ENCODE results near the gene SNRPA1.
"Not testable (repeated sequence)": the region's sequence is repeated elsewhere in the genome, so short reads cannot be mapped to it uniquely, and the experiment has no call there.

SNRPA1 gene

GRCh38 chr15:101288905-101289513, 6.0 kb downstream of the SNRPA1 start:
- Histone ChIP-seq H3K27me3 (ENCODE audit: insufficient read depth, low read depth) (no peaks in the 10 kb centered on the region), H3K36me3 (ENCODE audit: insufficient read depth) (peaks cover 35% of the 10 kb centered on the region), H3K4me1 (ENCODE audit: low read depth, poor library complexity, severe bottlenecking) (peaks cover 23% of the 10 kb centered on the region), H3K27ac (no peak overlapping the region), H3K4me3 (IDR thresholded peaks at IDR 0.05; ENCODE audit: insufficient read depth, low read depth, low read length) (no peak overlapping the region), H4K20me1 (ENCODE audit: insufficient read depth) (peaks cover 7% of the 10 kb centered on the region), H3K4me2 (no peak overlapping the region), H2AFZ (ENCODE audit: low read depth) (no peak overlapping the region), H3K79me2 (ENCODE audit: insufficient read depth, low read depth) (peaks cover 76% of the 10 kb centered on the region), H3K9ac (no peak overlapping the region)
- peak; percentile 84 for TF ChIP-seq CTCF (conservative IDR thresholded peaks at IDR 0.05; ENCODE audit: low read depth, low read length)

GRCh38 chr15:101287342-101287741, 7.7 kb downstream of the SNRPA1 start:
- not testable (repeated sequence) for H3K4me2 ChIP-seq; H4K20me1 ChIP-seq (ENCODE audit: insufficient read depth); H3K4me3 ChIP-seq (IDR thresholded peaks at IDR 0.05; ENCODE audit: insufficient read depth, low read depth, low read length); H3K4me1 ChIP-seq (ENCODE audit: low read depth, poor library complexity, severe bottlenecking); H3K27ac ChIP-seq; H2AFZ ChIP-seq (ENCODE audit: low read depth); H3K9ac ChIP-seq; H3K27me3 ChIP-seq (ENCODE audit: insufficient read depth, low read depth)
- H3K79me2 ChIP-seq (ENCODE audit: insufficient read depth, low read depth), result peaks cover 60% of the 10 kb centered on the region
- peaks cover 31% of the 10 kb centered on the region; the same call in 1 of the 2 replicates for H3K36me3 ChIP-seq (ENCODE audit: insufficient read depth)

- no peak overlapping the region for H3K27ac ChIP-seq
- no peak overlapping the region for H3K4me2 ChIP-seq
- peaks cover 52% of the 10 kb centered on the region for H3K79me2 ChIP-seq (ENCODE audit: insufficient read depth, low read depth)
- peaks cover 25% of the 10 kb centered on the region; the same call in 1 of the 2 replicates for H3K36me3 ChIP-seq (ENCODE audit: insufficient read depth)
- H3K4me1 ChIP-seq (ENCODE audit: low read depth, poor library complexity, severe bottlenecking), result peaks cover 4% of the 10 kb centered on the region
- H3K9ac ChIP-seq, result no peak overlapping the region
- no peak overlapping the region for H2AFZ ChIP-seq (ENCODE audit: low read depth)
- no peak overlapping the region for H3K4me3 ChIP-seq (IDR thresholded peaks at IDR 0.05; ENCODE audit: insufficient read depth, low read depth, low read length)
- H3K27me3 ChIP-seq (ENCODE audit: insufficient read depth, low read depth), result no peaks in the 10 kb centered on the region
- TF ChIP-seq CTCF (conservative IDR thresholded peaks at IDR 0.05; ENCODE audit: low read depth, low read length), result no peak
- peaks cover 2% of the 10 kb centered on the region for H4K20me1 ChIP-seq (ENCODE audit: insufficient read depth)
These were observed 8.5 kb downstream of the SNRPA1 start for GRCh38 chr15:101286471-101287114.

- H3K4me3 ChIP-seq (IDR thresholded peaks at IDR 0.05; ENCODE audit: insufficient read depth, low read depth, low read length), result no peak overlapping the region
- H3K4me2 ChIP-seq, result no peak overlapping the region
- peaks cover 26% of the 10 kb centered on the region; the same call in 1 of the 2 replicates for H3K79me2 ChIP-seq (ENCODE audit: insufficient read depth, low read depth)
- no peak overlapping the region for H2AFZ ChIP-seq (ENCODE audit: low read depth)
- peaks cover 16% of the 10 kb centered on the region; the same call in 1 of the 2 replicates for H3K36me3 ChIP-seq (ENCODE audit: insufficient read depth)
- H3K9ac ChIP-seq, result no peak overlapping the region
- no peaks in the 10 kb centered on the region for H3K27me3 ChIP-seq (ENCODE audit: insufficient read depth, low read depth)
- no peak for TF ChIP-seq CTCF (conservative IDR thresholded peaks at IDR 0.05; ENCODE audit: low read depth, low read length)
- H3K4me1 ChIP-seq (ENCODE audit: low read depth, poor library complexity, severe bottlenecking), result peaks cover 4% of the 10 kb centered on the region
- H4K20me1 ChIP-seq (ENCODE audit: insufficient read depth), result peaks cover 2% of the 10 kb centered on the region; the same call in 1 of the 2 replicates
- no peak overlapping the region for H3K27ac ChIP-seq
These were observed 11.1 kb downstream of the SNRPA1 start for GRCh38 chr15:101283931-101284330.

- no peak overlapping the region for H2AFZ ChIP-seq (ENCODE audit: low read depth)
- no peak overlapping the region for H3K4me3 ChIP-seq (IDR thresholded peaks at IDR 0.05; ENCODE audit: insufficient read depth, low read depth, low read length)
- peaks cover 10% of the 10 kb centered on the region for H3K4me1 ChIP-seq (ENCODE audit: low read depth, poor library complexity, severe bottlenecking)
- H3K27ac ChIP-seq, result no peak overlapping the region
- no peaks in the 10 kb centered on the region for H3K36me3 ChIP-seq (ENCODE audit: insufficient read depth)
- H4K20me1 ChIP-seq (ENCODE audit: insufficient read depth), result no peaks in the 10 kb centered on the region
- TF ChIP-seq CTCF (conservative IDR thresholded peaks at IDR 0.05; ENCODE audit: low read depth, low read length), result no peak
- H3K27me3 ChIP-seq (ENCODE audit: insufficient read depth, low read depth), result no peaks in the 10 kb centered on the region
- no peak overlapping the region for H3K9ac ChIP-seq
- no peak overlapping the region for H3K4me2 ChIP-seq
- peaks cover 6% of the 10 kb centered on the region; the same call in 1 of the 2 replicates for H3K79me2 ChIP-seq (ENCODE audit: insufficient read depth, low read depth)
These were observed 15.0 kb downstream of the SNRPA1 start for GRCh38 chr15:101280007-101280406.
